HG03045 (cell line): Measurements from ENCODE around the gene FASN.

Experiments
- ATAC-seq: cut with Tn5 transposase; IDR thresholded peaks from one replicate; pipeline ENCODE4 v1.9.1; 2021; ENCODE audit warnings: mild to moderate bottlenecking, moderate library complexity; ENCODE audit not compliant: unreplicated experiment

Gene FASN

GRCh38 chr17:82078433-82078832 lies 19.6 kb downstream of the FASN start:
- ATAC-seq, result no peak

GRCh38 chr17:82077617-82078358 lies 20.2 kb downstream of the FASN start:
- no peak for ATAC-seq

- no peak for ATAC-seq
Measured at GRCh38 chr17:82076785-82077591, 21.0 kb downstream of the FASN start.

DNA sequence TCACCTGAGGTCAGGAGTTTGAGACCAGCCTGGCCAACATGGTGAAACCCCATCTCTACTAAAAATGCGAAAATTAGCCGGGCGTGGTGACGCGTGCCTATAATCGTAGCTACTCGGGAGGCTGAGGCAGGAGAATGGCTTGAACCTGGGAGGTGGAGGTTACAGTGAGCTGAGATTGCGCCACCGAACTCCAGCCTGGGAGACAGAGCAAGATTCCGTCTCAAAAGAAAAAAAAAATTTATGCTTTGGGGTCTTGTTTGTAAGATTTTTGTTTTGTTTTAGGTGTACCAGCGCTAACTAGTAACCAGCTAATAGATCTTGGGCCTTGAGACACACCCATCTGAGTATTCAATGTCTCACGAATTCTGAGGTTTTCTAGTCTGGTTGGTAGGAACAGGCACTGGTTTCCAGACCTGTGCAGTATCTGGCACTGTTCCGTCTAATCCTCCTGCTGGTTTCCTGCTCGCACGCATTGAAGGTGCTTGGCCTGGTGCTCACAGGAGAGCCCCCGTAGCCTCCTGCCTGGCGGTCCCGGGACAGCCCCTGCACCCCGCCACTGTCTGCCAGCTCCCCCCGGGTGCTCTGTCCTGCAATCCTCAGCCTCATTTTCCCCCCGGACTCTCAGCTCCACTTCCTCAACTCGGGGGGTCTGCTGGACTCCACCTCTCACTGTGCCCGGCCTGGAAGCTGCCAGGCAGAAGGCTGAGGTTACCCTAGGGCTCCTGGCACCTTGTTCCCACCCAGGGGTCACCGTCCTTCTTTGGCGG lies 21.8 kb downstream of the FASN start:
- ATAC-seq, result no peak

- no peak for ATAC-seq
Measured at GRCh38 chr17:82073446-82073845, 24.6 kb downstream of the FASN start.

DNA sequence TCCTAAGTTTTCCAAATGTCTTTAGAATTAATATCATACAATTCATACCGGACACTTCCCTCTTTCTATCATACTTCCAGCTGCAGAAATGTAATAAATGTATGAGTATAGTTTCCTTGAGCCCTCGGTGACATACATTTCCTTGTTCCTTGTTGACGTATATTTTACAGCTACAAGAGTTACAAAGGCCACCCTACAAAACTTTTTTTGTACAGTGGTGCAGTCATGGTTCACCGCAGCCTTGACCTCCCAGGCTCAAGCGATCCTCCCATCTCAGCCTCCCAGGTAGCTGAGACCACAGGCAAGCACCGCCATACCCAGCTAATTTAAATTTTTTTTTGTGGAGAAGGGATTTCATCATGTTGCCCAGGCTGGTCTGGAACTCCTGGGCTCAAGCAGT lies 25.2 kb downstream of the FASN start:
- no peak for ATAC-seq

GRCh38 chr17:82070611-82071010 lies 27.4 kb downstream of the FASN start:
- ATAC-seq, result no peak

DNA sequence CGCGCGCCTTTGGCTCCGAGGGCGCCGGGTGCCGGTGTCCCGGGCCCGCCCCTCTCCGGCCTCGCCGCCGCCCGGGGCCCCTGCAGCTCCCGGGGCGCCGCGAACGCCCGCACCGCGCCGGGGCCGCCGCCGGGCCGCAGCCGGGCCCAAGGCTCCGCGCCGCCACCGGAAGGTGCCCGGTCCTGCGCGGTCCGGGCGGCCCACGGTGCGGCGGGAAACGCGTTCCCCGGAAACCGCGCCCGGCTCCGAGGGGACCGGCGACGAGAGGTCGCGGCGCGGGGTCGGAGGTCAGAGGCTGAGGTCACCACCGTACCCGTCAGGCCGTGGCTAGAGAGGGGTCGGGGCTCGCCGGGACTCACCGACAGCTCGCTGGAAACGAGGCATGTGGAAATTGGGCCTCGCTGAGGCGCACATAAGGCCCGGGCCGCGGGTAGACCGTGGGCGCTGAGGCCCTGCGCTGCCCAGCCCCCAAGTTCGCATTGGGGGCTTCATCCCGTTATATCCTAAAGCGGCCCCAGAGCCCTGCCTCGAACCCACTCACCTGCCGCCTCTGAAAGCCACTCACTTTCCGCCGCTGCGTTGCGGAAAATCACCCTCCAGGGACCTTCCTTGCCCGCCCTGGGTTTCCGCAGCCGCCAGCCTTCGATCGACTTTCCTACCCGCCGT lies 32.3 kb downstream of the FASN start, which contains the start of gene DUS1L:
TSS of gene DUS1L (minus strand) at position 167 of the 666 bp plus-strand sequence. CDS start 745 bp downstream, outside the sequence.
- peak; percentile 65 for ATAC-seq

DNA sequence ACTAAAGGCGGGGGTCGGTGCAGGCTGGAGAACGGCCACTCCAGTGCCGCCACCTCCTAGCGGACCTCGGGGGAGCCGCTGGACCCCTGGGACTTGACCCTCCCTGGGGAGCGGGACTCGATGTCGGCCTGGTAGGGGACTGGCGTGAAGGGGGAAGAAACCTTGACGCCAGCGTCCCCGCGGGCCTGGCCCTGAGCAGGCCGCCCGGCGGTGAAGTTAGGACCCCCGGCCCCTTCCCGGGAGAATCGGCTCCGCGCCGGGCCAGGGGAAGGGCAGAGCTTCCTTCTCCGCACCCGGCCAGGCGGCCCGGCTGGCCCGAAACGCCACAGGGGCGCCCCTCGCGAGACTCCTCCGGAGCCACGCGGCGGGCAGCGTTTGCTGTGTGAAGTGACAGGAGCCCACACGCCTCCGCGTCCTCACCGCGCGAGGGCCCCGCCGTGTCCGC lies 32.8 kb downstream of the FASN start:
- no peak for ATAC-seq

GRCh38 chr17:82064433-82065192 lies 33.4 kb downstream of the FASN start:
- no peak for ATAC-seq

GRCh38 chr17:82063424-82064415 lies 34.3 kb downstream of the FASN start:
- no peak for ATAC-seq

- ATAC-seq, result no peak
Measured at GRCh38 chr17:82062984-82063368, 35.1 kb downstream of the FASN start.

DNA sequence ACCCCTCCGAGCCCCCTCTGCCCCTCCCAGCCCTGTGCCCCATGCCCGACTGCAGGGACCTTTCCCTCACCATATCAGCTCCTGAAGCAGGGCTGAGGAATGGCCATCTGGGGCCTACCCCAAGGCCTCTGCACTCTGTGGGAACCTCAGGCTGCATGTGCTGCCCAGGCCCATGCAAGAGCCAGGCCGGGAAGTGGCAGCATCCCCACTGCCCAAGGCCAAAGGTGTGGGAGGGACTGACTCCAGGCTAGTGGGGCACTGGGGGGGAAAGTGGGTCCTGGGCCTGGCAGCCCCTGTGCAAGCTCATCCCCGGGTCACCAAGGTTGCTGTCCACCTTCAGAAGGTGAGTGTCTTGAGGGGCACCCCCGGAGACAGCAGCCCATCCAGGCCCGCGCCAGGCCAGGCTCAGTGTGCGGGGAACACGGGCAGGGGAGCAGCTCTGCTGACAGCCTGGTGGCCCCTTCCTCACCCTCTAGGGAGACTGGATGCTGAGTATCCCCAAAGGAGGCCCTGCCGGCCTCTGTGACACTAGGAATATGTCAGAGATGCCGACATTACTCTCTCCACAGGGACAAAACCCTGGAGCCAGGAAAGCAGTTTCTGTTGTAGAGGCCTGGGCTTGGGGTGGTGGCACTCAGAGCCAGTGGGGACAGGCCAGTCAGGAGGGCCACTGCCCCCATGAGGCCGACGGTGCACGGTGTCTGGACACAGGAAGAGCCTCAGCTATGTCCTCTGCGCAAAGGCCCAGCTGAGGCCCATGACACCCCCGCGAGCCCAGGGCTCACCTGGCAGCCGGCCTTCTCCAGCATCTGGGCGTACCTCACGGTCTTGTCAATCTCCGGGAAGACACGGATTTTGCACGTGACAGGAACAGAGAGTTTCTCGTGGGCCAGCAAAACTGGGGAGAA lies 35.7 kb downstream of the FASN start:
- ATAC-seq, result no peak

DNA sequence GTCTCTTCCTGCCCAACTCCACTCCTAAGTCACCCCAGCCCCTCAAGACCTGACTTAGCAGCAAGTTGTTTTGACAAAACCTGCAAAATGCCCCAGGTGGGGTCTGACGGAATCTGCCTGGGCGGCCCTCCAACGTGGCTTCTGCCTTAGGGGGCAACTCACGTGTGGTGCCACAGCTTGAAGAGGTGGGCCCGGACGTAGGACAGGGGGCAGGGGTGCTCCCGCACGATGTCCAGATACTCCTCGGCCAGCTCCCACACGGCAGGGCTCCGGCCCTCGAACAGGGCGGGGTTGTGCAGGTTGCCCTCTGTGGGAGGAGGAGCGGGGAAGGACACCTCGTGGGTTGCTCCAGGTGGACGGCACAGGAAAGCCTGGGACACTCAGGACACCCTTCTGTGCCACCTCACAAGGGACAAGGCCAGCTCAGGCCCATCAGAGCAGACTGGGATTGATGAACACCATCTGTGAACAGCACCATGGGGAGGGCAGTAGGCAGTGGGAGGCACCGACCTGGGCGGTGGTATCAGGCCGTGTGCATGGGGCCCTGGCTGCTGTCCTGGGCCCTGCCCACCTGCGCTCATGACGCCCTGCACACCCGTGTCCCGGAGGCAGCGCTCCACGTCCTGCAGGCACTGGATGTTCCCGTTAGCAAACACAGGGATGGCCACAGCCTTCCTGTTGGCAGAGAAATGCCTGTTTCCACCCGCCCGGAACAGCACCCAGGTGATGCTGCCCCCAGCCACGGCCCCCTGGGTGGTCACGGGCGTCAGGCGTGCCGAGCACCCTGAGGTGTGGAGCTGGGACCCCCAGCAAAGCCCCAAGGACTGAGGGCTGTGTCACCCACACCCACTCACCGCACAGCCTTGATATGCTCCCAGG lies 36.8 kb downstream of the FASN start:
- no peak for ATAC-seq

DNA sequence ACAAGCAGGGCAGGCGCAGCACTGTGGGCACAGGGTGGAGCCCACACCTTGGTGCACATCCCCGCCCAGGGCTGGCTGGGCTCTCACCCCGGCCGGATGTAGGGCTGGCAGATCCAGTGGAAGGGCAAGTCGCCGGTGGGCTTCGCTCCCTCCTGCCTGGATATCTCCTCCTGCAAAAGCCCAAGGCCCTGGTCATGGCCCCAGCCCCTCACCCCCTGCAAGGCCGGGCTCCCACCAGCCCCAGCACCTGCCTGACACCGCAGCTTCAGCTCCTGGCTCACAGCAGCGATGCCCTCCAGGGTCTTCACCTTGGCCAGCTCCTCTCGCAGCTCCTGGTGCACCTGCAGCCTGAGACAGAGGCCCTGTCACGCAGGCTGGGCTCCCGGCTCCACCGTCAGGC lies 37.4 kb downstream of the FASN start:
- no peak for ATAC-seq

DNA sequence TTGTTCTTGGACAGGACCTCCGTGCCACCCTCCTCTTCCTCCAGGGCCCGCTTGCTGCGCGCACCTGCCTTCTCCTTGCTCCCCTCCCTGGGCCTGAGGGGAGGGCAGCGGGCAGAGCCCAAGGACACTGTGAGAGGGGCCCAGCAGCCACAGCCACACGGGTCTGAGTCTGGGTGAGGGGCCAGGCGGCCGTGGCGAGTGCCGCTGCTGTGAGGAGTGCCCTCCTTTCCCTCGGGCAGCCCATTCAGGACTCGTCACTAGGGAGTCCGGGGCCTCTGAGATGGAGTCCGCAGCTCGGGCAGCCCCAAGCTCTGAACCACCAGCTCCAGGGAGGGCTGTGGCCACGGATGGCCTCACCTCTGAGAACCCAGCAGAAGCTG lies 38.0 kb downstream of the FASN start:
- no peak for ATAC-seq
